NCI-H1092 treated with DMSO at 0.1 percent for 48 hours (cell line): ENCODE results near the gene SEC24D.
"Not testable (repeated sequence)": the region's sequence is repeated elsewhere in the genome, so short reads cannot be mapped to it uniquely, and the experiment has no call there.

ENCODE experiments used
- DNase-seq: peaks from one replicate; lab custom pipeline; 2025; lab: John Stamatoyannopoulos, UW

The SEC24D gene

GRCh38 chr4:118811832-118812231, 24.1 kb downstream of the SEC24D start:
- no peak for DNase-seq

- no peak for DNase-seq
Observed at GRCh38 chr4:118810991-118811764, 24.7 kb downstream of the SEC24D start.

GRCh38 chr4:118807659-118808058, 28.3 kb downstream of the SEC24D start:
- DNase-seq = no peak

- no peak for DNase-seq
Observed at GRCh38 chr4:118803253-118803652, 32.7 kb downstream of the SEC24D start.

- no peak for DNase-seq
Observed at GRCh38 chr4:118801895-118802575, 33.9 kb downstream of the SEC24D start.

GRCh38 chr4:118799231-118799942, 36.5 kb downstream of the SEC24D start:
- DNase-seq = no peak

- DNase-seq = no peak
Observed at GRCh38 chr4:118798658-118799057, 37.3 kb downstream of the SEC24D start.

GRCh38 chr4:118797558-118798142, 38.3 kb downstream of the SEC24D start:
- DNase-seq = no peak

GRCh38 chr4:118791690-118792446, 44.1 kb downstream of the SEC24D start:
- not testable (repeated sequence) for DNase-seq

GRCh38 chr4:118790544-118790943, 45.4 kb downstream of the SEC24D start:
- no peak for DNase-seq

GRCh38 chr4:118788911-118789310, 47.0 kb downstream of the SEC24D start:
- DNase-seq = no peak

GRCh38 chr4:118787844-118788380, 48.0 kb downstream of the SEC24D start:
- no peak for DNase-seq

- DNase-seq = no peak
Observed at GRCh38 chr4:118784776-118785175, 51.1 kb downstream of the SEC24D start.

- DNase-seq = no peak
Observed at GRCh38 chr4:118783887-118784286, 52.0 kb downstream of the SEC24D start.

GRCh38 chr4:118782886-118783285, 53.0 kb downstream of the SEC24D start:
- not testable (repeated sequence) for DNase-seq

- DNase-seq = not testable (repeated sequence)
Observed at GRCh38 chr4:118777649-118778048, 58.3 kb downstream of the SEC24D start.

GRCh38 chr4:118776955-118777640, 58.8 kb downstream of the SEC24D start:
- DNase-seq = not testable (repeated sequence)

GRCh38 chr4:118776157-118776954, 59.6 kb downstream of the SEC24D start:
- DNase-seq = no peak

GRCh38 chr4:118775405-118775804, 60.5 kb downstream of the SEC24D start:
- no peak for DNase-seq

GRCh38 chr4:118774989-118775388, 60.9 kb downstream of the SEC24D start:
- DNase-seq = no peak
